ENCODE measurements around the gene CSNK1G1.

The CSNK1G1 gene

GRCh38 chr15:64180235-64180824 is 175.6 kb downstream of the CSNK1G1 start:
- H3K27ac ChIP-seq = no peak overlapping the region
- H3K79me2 ChIP-seq = no peaks in the 10 kb centered on the region
- H3K9ac ChIP-seq = no peak overlapping the region
- H3K4me1 ChIP-seq = no peaks in the 10 kb centered on the region
- H3K4me2 ChIP-seq (ENCODE audit: low read length) = no peak overlapping the region
- no peaks in the 10 kb centered on the region for H3K9me3 ChIP-seq (ENCODE audit: control insufficient read depth, low read length)
- H3K27me3 ChIP-seq (ENCODE audit: control insufficient read depth, insufficient read depth, low read length) = no peaks in the 10 kb centered on the region
- H3K4me3 ChIP-seq (ENCODE audit: low read depth, low read length) = no peak overlapping the region
- TF ChIP-seq CTCF (IDR thresholded peaks at IDR 0.05) = no peak
- H3K36me3 ChIP-seq (ENCODE audit: control insufficient read depth, insufficient read depth, low read length) = no peaks in the 10 kb centered on the region
- H2AFZ ChIP-seq = no peak overlapping the region

GRCh38 chr15:64166102-64166890 is 189.7 kb downstream of the CSNK1G1 start:
- Histone ChIP-seq H3K4me2 (ENCODE audit: low read length) (no peak overlapping the region), H3K36me3 (ENCODE audit: control insufficient read depth, insufficient read depth, low read length) (no peaks in the 10 kb centered on the region), H3K9ac (no peak overlapping the region), H3K79me2 (no peaks in the 10 kb centered on the region), H3K9me3 (ENCODE audit: control insufficient read depth, low read length) (no peaks in the 10 kb centered on the region), H3K27me3 (ENCODE audit: control insufficient read depth, insufficient read depth, low read length) (no peaks in the 10 kb centered on the region), H3K4me3 (ENCODE audit: low read depth, low read length) (no peak overlapping the region), H2AFZ (no peak overlapping the region), H3K4me1 (no peaks in the 10 kb centered on the region), H3K27ac (no peak overlapping the region)
- no peak for TF ChIP-seq CTCF (IDR thresholded peaks at IDR 0.05)

- Histone ChIP-seq H3K27ac (no peak overlapping the region), H2AFZ (no peak overlapping the region), H3K27me3 (ENCODE audit: control insufficient read depth, insufficient read depth, low read length) (no peaks in the 10 kb centered on the region), H3K9me3 (ENCODE audit: control insufficient read depth, low read length) (no peaks in the 10 kb centered on the region), H3K9ac (no peak overlapping the region), H3K36me3 (ENCODE audit: control insufficient read depth, insufficient read depth, low read length) (no peaks in the 10 kb centered on the region), H3K4me3 (ENCODE audit: low read depth, low read length) (no peak overlapping the region), H3K79me2 (no peaks in the 10 kb centered on the region), H3K4me2 (ENCODE audit: low read length) (no peak overlapping the region), H3K4me1 (no peaks in the 10 kb centered on the region)
- TF ChIP-seq CTCF (IDR thresholded peaks at IDR 0.05) = no peak
Observed at GRCh38 chr15:64164436-64164835, 191.5 kb downstream of the CSNK1G1 start.

- Histone ChIP-seq H3K27ac (peak overlapping the region; percentile 67), H3K27me3 (ENCODE audit: control insufficient read depth, insufficient read depth, low read length) (no peaks in the 10 kb centered on the region), H3K4me2 (ENCODE audit: low read length) (peak overlapping the region; percentile 84), H3K36me3 (ENCODE audit: control insufficient read depth, insufficient read depth, low read length) (no peaks in the 10 kb centered on the region), H3K4me3 (ENCODE audit: low read depth, low read length) (peak overlapping the region; percentile 95), H3K79me2 (no peaks in the 10 kb centered on the region), H3K4me1 (no peaks in the 10 kb centered on the region), H3K9me3 (ENCODE audit: control insufficient read depth, low read length) (no peaks in the 10 kb centered on the region), H2AFZ (peak overlapping the region; percentile 93), H3K9ac (no peak overlapping the region)
- no peak for TF ChIP-seq CTCF (IDR thresholded peaks at IDR 0.05)
Observed at GRCh38 chr15:64163659-64164362, 192.2 kb downstream of the CSNK1G1 start.
